GM23338 (cell line): Measurements from ENCODE around the gene SPEM1. TPM values are rescaled to one million over a fixed set of nuclear protein-coding genes. Genes with fewer than 3 reads are reported as not detected.

Experiments used
- ATAC-seq: fragments of 200-7000 bp; cut with Tn5 transposase; 3 replicates; pipeline ENCODE4 v1.9.1; 2020
- DNase-seq: peaks from one replicate; pipeline ENCODE4 v3.0.0-alpha.2; 2015; ENCODE audit warnings: low spot score
- H2AFZ ChIP-seq: fragments of 200-600 bp; sonication (generic); 2 replicates; pipeline ENCODE4 v1.8.0; 2016; ENCODE audit warnings: antibody characterized with exemption, mild to moderate bottlenecking, moderate library complexity
- H3F3A ChIP-seq: fragments of 200-600 bp; sonication (generic); replicated peaks from 2 replicates; pipeline ENCODE4 v1.8.0; 2017; ENCODE audit warnings: antibody characterized with exemption, mixed run types, low read depth
- H3K27ac ChIP-seq: fragments of 200-600 bp; sonication (generic); 2 replicates; pipeline ENCODE4 v1.6.1; 2016; ENCODE audit warnings: low read depth
- H3K27me3 ChIP-seq: fragments of 200-600 bp; sonication (generic); 2 replicates; pipeline ENCODE4 v1.8.0; 2016; ENCODE audit warnings: mild to moderate bottlenecking, mixed run types, moderate library complexity; ENCODE audit not compliant: insufficient read depth
- H3K36me3 ChIP-seq: fragments of 200-600 bp; sonication (generic); 2 replicates; pipeline ENCODE4 v1.8.0; 2016; ENCODE audit warnings: mild to moderate bottlenecking; ENCODE audit not compliant: insufficient read depth
- H3K4me1 ChIP-seq: fragments of 200-600 bp; sonication (generic); 2 replicates; pipeline ENCODE4 v1.8.0; 2016; ENCODE audit warnings: mild to moderate bottlenecking, moderate library complexity; ENCODE audit not compliant: insufficient read depth
- H3K4me2 ChIP-seq: fragments of 200-600 bp; sonication (generic); 2 replicates; pipeline ENCODE4 v1.7.1; 2017; ENCODE audit warnings: mixed run types
- H3K4me3 ChIP-seq: fragments of 200-600 bp; sonication (generic); 2 replicates; pipeline ENCODE4 v1.6.1; 2016; ENCODE audit warnings: mixed run types
- H3K79me2 ChIP-seq: fragments of 200-600 bp; sonication (generic); replicated peaks from 2 replicates; pipeline ENCODE4 v1.8.0; 2017; ENCODE audit warnings: mild to moderate bottlenecking; ENCODE audit not compliant: insufficient read depth
- H3K9me2 ChIP-seq: fragments of 200-600 bp; sonication (generic); 2 replicates; pipeline ENCODE4 v1.8.0; 2017; ENCODE audit not compliant: insufficient read depth
- H4K20me1 ChIP-seq: fragments of 200-600 bp; sonication (generic); replicated peaks from 2 replicates; pipeline ENCODE4 v1.8.0; 2017; ENCODE audit warnings: mild to moderate bottlenecking; ENCODE audit not compliant: insufficient read depth
- H3K27ac Mint-ChIP-seq: 2 replicates; pipeline ENCODE4 v1.8.0; 2020; ENCODE audit warnings: inconsistent platforms, mild to moderate bottlenecking, moderate library complexity, mixed read lengths
- H3K27me3 Mint-ChIP-seq: 3 replicates; pipeline ENCODE4 v1.8.0; 2022; ENCODE audit warnings: low read depth, mild to moderate bottlenecking, moderate library complexity, mixed read lengths, inconsistent platforms; ENCODE audit not compliant: insufficient read depth, poor library complexity
- H3K36me3 Mint-ChIP-seq: 3 replicates; pipeline ENCODE4 v1.8.0; 2021; ENCODE audit warnings: low read depth, mild to moderate bottlenecking, inconsistent platforms, moderate library complexity, mixed read lengths
- H3K4me1 Mint-ChIP-seq: 3 replicates; pipeline ENCODE4 v1.8.0; 2020; ENCODE audit warnings: mild to moderate bottlenecking, inconsistent platforms, mixed read lengths
- H3K4me3 Mint-ChIP-seq: 3 replicates; pipeline ENCODE4 v1.8.0; 2021; ENCODE audit warnings: moderate library complexity, mild to moderate bottlenecking, inconsistent platforms, mixed read lengths
- H3K9me3 Mint-ChIP-seq: 3 replicates; pipeline ENCODE4 v1.8.0; 2020; ENCODE audit warnings: moderate library complexity, mild to moderate bottlenecking, inconsistent platforms, mixed read lengths
- CREB1 ChIP-seq: fragments of 250-450 bp; sonication (Bioruptor Pico); IDR thresholded peaks from 2 replicates; pipeline ENCODE4 v1.5.0; 2020; ENCODE audit warnings: low read depth, mild to moderate bottlenecking, moderate library complexity
- EZH2 ChIP-seq: fragments of 200-600 bp; sonication (generic); IDR thresholded peaks from one replicate; pipeline ENCODE4 v1.8.0; 2017; ENCODE audit warnings: antibody characterized with exemption, mild to moderate bottlenecking, low read depth; ENCODE audit not compliant: unreplicated experiment
- EZH2phosphoT487 ChIP-seq: fragments of 200-600 bp; sonication (generic); IDR thresholded peaks from one replicate; pipeline ENCODE4 v1.8.1; 2018; ENCODE audit warnings: antibody characterized with exemption; ENCODE audit not compliant: unreplicated experiment
- JUNB ChIP-seq: IDR thresholded peaks from one replicate; pipeline ENCODE4 v1.6.1; 2016; ENCODE audit warnings: antibody characterized with exemption; ENCODE audit not compliant: unreplicated experiment
- NANOG ChIP-seq: IDR thresholded peaks from 2 replicates; pipeline ENCODE4 v1.6.1; 2016; ENCODE audit warnings: antibody characterized with exemption, borderline replicate concordance
- POLR2AphosphoS5 ChIP-seq: IDR thresholded peaks from 2 replicates; pipeline ENCODE4 v1.6.1; 2016; ENCODE audit warnings: antibody characterized with exemption, low read depth
- STAT1 ChIP-seq: IDR thresholded peaks from one replicate; pipeline ENCODE4 v1.6.1; 2016; ENCODE audit warnings: antibody characterized with exemption; ENCODE audit not compliant: unreplicated experiment
- ZNF114 ChIP-seq: fragments of 250-450 bp; sonication (Bioruptor Pico); IDR thresholded peaks from 2 replicates; pipeline ENCODE4 v1.5.0; 2020; ENCODE audit warnings: mild to moderate bottlenecking, moderate library complexity
- ZNF331 ChIP-seq: fragments of 250-450 bp; sonication (Bioruptor Pico); IDR thresholded peaks from 2 replicates; pipeline ENCODE4 v1.5.0; 2020; ENCODE audit warnings: low read depth, mild to moderate bottlenecking, moderate library complexity
- polyA plus RNA-seq: library from polyadenylated mRNA; unstranded; fragments of >200 nt; fragmentation: Nextera tagmentation; extraction: Ambion mirVana; gene quantifications from 2 replicates; pipeline ENCODE4 v1.2.1, GENCODE V29; 2016
- total RNA-seq: library from RNA; depleted of rRNA; stranded (reverse); fragments of >200 nt; shearing (Covaris generic); gene quantifications from 2 replicates; pipeline ENCODE4 v1.2.3, GENCODE V29; 2014
- TF ChIP-seq, protein P1 (sequence below): fragments of 250-450 bp; sonication (Bioruptor Pico); IDR thresholded peaks from 2 replicates; pipeline ENCODE4 v1.5.0; 2020; ENCODE audit warnings: mild to moderate bottlenecking, moderate library complexity
- TF ChIP-seq, protein P2 (sequence below), 2 experiments: fragments of 200-600 bp in 1 of 2; sonication (generic) in 1 of 2; conservative IDR thresholded peaks; 2 replicates each; pipeline versions ENCODE4 v1.5.1 to v1.6.1; 2016 to 2017; ENCODE audit warnings: antibody characterized with exemption in 2 of 2, low read depth in 2 of 2, mild to moderate bottlenecking in 2 of 2, moderate library complexity in 1 of 2
- TF ChIP-seq, protein P3 (sequence below): IDR thresholded peaks from one replicate; pipeline ENCODE4 v1.6.1; 2018; ENCODE audit warnings: antibody characterized with exemption; ENCODE audit not compliant: unreplicated experiment
- TF ChIP-seq, protein P4 (sequence below): IDR thresholded peaks from 2 replicates; pipeline ENCODE4 v1.6.1; 2016; ENCODE audit warnings: antibody characterized with exemption

The SPEM1 gene
- total and polyA plus RNA-seq, 2 experiments from 2014 or later: not detected

DNA sequence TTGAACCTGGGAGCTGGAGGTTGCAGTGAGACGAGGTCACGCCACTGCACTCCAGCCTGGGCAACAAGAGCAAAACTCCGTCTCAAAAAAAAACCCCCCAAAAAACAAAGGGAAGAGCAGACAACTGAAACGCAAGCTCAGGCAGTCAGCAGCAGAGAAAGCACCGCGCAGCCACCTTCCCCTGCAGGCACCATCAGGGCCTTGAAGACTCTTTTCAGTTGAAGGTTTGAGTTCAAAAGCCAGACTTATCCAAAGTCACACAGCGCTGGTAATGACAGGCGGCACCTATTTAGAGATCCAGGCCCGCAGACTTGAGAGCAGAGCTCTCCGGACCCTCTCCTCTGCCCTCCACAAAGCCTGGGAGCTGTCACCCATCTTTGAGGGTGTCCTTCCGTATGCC lies 48.2 kb downstream of the SPEM1 start:
- H2AFZ ChIP-seq: no peak overlapping the region
- H3K36me3 ChIP-seq: no peaks in the 10 kb centered on the region
- no peak overlapping the region for H3K4me2 ChIP-seq
- Mint-ChIP-seq H3K4me1 (peaks cover 8% of the 10 kb centered on the region; the same call in 2 of the 3 replicates), H3K27me3 (peaks cover 10% of the 10 kb centered on the region), H3K36me3 (peaks cover 7% of the 10 kb centered on the region), H3K27ac (no peak overlapping the region), H3K9me3 (no peaks in the 10 kb centered on the region), H3K4me3 (no peak overlapping the region)
- no peak for DNase-seq
- ATAC-seq: no peak
- H3F3A ChIP-seq: no peaks in the 10 kb centered on the region
- peaks cover 4% of the 10 kb centered on the region; the same call in 1 of the 2 replicates for H3K4me1 ChIP-seq
- no peak for TF ChIP-seq EZH2
- TF ChIP-seq STAT1: no peak
- TF ChIP-seq POLR2AphosphoS5: no peak
- TF ChIP-seq EZH2phosphoT487: no peak
- TF ChIP-seq, protein P1, sequence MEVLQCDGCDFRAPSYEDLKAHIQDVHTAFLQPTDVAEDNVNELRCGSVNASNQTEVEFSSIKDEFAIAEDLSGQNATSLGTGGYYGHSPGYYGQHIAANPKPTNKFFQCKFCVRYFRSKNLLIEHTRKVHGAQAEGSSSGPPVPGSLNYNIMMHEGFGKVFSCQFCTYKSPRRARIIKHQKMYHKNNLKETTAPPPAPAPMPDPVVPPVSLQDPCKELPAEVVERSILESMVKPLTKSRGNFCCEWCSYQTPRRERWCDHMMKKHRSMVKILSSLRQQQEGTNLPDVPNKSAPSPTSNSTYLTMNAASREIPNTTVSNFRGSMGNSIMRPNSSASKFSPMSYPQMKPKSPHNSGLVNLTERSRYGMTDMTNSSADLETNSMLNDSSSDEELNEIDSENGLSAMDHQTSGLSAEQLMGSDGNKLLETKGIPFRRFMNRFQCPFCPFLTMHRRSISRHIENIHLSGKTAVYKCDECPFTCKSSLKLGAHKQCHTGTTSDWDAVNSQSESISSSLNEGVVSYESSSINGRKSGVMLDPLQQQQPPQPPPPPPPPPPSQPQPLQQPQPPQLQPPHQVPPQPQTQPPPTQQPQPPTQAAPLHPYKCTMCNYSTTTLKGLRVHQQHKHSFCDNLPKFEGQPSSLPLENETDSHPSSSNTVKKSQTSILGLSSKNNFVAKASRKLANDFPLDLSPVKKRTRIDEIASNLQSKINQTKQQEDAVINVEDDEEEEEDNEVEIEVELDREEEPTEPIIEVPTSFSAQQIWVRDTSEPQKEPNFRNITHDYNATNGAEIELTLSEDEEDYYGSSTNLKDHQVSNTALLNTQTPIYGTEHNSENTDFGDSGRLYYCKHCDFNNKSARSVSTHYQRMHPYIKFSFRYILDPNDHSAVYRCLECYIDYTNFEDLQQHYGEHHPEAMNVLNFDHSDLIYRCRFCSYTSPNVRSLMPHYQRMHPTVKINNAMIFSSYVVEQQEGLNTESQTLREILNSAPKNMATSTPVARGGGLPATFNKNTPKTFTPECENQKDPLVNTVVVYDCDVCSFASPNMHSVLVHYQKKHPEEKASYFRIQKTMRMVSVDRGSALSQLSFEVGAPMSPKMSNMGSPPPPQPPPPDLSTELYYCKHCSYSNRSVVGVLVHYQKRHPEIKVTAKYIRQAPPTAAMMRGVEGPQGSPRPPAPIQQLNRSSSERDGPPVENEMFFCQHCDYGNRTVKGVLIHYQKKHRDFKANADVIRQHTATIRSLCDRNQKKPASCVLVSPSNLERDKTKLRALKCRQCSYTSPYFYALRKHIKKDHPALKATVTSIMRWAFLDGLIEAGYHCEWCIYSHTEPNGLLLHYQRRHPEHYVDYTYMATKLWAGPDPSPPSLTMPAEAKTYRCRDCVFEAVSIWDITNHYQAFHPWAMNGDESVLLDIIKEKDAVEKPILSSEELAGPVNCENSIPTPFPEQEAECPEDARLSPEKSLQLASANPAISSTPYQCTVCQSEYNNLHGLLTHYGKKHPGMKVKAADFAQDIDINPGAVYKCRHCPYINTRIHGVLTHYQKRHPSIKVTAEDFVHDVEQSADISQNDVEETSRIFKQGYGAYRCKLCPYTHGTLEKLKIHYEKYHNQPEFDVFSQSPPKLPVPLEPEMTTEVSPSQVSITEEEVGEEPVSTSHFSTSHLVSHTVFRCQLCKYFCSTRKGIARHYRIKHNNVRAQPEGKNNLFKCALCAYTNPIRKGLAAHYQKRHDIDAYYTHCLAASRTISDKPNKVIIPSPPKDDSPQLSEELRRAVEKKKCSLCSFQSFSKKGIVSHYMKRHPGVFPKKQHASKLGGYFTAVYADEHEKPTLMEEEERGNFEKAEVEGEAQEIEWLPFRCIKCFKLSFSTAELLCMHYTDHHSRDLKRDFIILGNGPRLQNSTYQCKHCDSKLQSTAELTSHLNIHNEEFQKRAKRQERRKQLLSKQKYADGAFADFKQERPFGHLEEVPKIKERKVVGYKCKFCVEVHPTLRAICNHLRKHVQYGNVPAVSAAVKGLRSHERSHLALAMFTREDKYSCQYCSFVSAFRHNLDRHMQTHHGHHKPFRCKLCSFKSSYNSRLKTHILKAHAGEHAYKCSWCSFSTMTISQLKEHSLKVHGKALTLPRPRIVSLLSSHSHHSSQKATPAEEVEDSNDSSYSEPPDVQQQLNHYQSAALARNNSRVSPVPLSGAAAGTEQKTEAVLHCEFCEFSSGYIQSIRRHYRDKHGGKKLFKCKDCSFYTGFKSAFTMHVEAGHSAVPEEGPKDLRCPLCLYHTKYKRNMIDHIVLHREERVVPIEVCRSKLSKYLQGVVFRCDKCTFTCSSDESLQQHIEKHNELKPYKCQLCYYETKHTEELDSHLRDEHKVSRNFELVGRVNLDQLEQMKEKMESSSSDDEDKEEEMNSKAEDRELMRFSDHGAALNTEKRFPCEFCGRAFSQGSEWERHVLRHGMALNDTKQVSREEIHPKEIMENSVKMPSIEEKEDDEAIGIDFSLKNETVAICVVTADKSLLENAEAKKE (CRISPR knock-in tag): no peak
- no peak for TF ChIP-seq NANOG
- TF ChIP-seq, protein P2, sequence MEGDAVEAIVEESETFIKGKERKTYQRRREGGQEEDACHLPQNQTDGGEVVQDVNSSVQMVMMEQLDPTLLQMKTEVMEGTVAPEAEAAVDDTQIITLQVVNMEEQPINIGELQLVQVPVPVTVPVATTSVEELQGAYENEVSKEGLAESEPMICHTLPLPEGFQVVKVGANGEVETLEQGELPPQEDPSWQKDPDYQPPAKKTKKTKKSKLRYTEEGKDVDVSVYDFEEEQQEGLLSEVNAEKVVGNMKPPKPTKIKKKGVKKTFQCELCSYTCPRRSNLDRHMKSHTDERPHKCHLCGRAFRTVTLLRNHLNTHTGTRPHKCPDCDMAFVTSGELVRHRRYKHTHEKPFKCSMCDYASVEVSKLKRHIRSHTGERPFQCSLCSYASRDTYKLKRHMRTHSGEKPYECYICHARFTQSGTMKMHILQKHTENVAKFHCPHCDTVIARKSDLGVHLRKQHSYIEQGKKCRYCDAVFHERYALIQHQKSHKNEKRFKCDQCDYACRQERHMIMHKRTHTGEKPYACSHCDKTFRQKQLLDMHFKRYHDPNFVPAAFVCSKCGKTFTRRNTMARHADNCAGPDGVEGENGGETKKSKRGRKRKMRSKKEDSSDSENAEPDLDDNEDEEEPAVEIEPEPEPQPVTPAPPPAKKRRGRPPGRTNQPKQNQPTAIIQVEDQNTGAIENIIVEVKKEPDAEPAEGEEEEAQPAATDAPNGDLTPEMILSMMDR (conservative IDR thresholded peaks at IDR 0.05; ENCODE audit: low read depth in 2 of 2): no peak
- TF ChIP-seq CREB1: no peak
- no peak for TF ChIP-seq JUNB
- TF ChIP-seq, protein P3, sequence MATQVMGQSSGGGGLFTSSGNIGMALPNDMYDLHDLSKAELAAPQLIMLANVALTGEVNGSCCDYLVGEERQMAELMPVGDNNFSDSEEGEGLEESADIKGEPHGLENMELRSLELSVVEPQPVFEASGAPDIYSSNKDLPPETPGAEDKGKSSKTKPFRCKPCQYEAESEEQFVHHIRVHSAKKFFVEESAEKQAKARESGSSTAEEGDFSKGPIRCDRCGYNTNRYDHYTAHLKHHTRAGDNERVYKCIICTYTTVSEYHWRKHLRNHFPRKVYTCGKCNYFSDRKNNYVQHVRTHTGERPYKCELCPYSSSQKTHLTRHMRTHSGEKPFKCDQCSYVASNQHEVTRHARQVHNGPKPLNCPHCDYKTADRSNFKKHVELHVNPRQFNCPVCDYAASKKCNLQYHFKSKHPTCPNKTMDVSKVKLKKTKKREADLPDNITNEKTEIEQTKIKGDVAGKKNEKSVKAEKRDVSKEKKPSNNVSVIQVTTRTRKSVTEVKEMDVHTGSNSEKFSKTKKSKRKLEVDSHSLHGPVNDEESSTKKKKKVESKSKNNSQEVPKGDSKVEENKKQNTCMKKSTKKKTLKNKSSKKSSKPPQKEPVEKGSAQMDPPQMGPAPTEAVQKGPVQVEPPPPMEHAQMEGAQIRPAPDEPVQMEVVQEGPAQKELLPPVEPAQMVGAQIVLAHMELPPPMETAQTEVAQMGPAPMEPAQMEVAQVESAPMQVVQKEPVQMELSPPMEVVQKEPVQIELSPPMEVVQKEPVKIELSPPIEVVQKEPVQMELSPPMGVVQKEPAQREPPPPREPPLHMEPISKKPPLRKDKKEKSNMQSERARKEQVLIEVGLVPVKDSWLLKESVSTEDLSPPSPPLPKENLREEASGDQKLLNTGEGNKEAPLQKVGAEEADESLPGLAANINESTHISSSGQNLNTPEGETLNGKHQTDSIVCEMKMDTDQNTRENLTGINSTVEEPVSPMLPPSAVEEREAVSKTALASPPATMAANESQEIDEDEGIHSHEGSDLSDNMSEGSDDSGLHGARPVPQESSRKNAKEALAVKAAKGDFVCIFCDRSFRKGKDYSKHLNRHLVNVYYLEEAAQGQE: no peak
- TF ChIP-seq, protein P4, sequence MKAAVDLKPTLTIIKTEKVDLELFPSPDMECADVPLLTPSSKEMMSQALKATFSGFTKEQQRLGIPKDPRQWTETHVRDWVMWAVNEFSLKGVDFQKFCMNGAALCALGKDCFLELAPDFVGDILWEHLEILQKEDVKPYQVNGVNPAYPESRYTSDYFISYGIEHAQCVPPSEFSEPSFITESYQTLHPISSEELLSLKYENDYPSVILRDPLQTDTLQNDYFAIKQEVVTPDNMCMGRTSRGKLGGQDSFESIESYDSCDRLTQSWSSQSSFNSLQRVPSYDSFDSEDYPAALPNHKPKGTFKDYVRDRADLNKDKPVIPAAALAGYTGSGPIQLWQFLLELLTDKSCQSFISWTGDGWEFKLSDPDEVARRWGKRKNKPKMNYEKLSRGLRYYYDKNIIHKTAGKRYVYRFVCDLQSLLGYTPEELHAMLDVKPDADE: no peak
- TF ChIP-seq ZNF114: no peak
- TF ChIP-seq ZNF331 (CRISPR knock-in tag): no peak
- H3K27ac ChIP-seq: no peak overlapping the region
- no peak overlapping the region for H3K4me3 ChIP-seq
- H3K27me3 ChIP-seq: no peaks in the 10 kb centered on the region
- peaks cover 14% of the 10 kb centered on the region; the same call in 1 of the 2 replicates for H3K79me2 ChIP-seq
- no peaks in the 10 kb centered on the region for H4K20me1 ChIP-seq
- H3K9me2 ChIP-seq: no peaks in the 10 kb centered on the region
